GM18909 (cell line): Measurements from ENCODE around the gene OBI1.

Experiments
- ATAC-seq: cut with Tn5 transposase; IDR thresholded peaks from one replicate; pipeline ENCODE4 v1.9.1; 2021; ENCODE audit warnings: mild to moderate bottlenecking; ENCODE audit not compliant: unreplicated experiment, poor library complexity

OBI1 gene

DNA sequence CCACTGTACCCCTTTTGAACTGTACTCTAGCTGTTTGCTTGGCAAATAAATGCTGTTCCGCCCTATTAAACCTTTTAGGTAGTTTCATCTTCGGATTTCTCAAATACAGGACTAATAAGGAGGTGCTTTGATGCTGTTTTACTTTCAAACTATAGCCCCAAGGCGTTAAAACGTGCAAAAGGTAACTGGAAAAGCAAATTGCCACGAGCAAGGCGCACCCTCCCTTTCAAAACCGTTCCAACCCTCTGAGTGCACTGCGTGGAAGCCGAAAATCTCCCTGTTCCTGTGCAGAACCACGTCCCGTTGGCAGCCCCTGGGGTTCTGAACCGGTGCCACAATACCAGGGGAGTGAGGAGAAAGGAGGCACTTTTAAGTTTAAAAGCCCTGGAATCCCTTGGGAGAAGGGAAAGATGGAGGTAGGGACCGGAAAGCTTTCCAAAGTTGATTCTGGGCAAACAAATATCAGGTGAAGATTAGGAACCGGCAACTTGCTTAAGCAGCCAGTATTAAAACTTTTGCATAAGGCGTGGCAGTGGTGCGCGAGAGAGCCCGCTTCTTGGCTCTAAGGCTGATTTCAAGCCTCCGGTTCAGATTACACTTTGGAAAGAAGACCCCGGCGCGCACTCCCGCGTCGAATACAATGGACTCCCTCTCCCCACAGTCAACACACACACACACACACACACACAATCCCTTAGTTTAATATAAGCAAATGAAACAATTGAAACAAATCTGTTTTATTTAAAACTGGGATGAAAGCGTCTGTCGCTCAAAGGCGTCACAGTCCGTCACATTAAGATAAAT lies 65.1 kb downstream of the OBI1 start:
- ATAC-seq: no peak

DNA sequence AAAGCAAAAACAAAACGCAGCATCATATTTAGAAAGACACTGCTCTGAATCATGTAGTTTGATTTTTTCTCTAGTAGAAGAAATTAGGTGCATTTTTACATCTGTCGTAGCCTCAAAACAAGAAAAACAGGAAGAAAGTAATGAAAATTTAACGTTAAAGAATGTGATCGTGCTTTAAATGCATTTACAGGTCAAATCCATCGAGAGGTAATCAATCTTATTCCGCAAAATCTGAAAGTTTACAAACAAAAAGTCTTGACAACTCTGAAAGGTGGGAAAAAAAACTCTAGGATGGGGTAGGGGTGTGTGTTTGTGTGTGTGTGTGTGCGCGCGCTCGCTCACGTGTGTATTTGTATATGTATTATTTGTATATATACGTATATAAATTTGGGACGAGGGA lies 65.8 kb downstream of the OBI1 start:
- no peak for ATAC-seq

DNA sequence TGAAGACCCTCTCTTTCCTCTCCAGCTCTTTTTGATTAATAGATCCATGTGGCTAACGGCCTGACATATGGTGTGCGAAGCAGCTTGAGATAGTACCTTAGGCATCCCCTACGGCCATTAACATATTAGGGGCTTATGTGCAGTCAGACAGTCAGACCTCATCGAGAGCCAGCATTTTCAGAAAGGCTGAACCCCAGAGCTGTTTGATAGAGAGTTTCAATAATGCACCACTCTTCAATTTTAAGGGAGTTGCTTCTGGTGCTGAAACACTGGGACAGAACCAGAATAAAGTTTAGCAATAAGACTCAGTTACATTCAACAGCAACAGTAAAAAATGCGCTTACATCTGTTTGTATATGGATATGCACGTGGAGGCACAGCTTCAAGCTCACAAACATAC lies 66.4 kb downstream of the OBI1 start:
- no peak for ATAC-seq

DNA sequence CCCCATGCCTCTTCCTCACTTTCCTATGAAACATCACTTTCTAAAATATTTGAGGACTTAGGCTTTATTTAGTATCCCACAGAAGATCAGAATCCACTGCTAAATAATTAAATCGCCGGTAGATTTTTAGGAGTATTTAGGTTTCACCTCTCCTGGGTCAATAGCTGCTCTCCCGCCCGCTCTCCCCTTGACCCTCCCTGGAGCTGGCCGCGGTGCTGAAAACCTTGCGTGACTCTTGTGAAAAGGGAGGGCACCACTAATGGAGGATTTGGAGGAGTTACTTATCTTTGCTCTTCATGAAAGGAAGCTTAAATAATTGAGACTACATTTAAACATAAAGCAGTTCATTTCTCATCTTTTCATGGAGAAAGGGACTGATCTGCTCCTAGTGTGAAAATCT lies 69.7 kb downstream of the OBI1 start:
- no peak for ATAC-seq

DNA sequence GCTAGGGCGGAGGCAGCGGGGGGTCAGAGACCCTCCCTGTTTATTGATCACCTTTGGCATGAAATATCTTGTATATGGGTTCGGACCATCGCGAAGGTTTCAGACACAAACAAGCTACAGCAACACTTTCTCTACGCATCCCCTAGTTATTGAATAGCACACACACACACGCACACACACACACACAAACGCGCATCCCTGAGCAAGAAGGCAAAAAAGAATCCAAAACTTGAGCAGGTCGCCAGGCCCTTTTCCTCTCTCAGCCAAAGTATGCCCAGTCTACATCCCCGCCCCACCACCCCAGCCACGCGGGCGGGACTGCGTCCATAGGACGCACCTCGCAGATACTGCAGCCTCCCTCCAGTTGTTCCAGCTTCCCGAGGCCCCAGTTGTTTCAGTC lies 71.6 kb downstream of the OBI1 start:
- no peak for ATAC-seq

DNA sequence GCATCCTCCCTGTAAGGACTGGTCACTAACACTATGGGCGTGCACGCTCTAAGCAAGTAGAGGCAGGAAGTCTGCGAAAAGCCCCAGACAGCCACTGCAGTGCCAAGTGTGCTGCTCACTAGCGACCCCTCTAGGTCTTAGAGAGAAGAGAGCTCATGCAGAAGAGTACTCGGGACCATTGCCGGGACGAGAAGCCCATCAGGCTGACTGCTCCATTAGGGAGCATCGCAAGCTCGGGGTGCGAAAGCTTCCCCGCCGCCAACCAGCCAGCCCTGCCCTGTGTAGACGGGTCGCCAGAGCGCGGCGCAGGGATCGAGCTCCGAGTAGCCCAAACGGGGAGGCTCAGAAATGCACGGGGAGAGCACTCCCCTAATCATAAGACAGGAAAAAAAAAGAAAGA lies 72.2 kb downstream of the OBI1 start:
- ATAC-seq: no peak

DNA sequence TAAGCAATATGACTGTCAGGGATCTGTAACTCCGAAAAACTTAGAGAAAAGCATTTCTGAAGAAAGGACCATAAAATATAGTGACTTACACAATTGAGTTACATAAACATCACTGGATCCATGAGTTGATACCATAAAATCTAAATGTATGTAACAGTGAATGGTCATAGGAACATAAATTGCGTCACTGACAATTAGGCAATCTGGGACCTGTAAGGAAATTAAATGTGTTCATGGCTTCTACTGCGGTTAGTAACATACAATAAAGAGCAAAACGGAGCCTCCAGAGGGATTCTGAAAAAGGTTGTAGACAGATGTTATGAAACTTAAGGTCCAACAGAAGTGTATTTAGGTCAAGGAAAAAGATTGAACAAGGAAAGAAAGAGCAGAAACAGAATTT lies 82.7 kb downstream of the OBI1 start:
- no peak for ATAC-seq

DNA sequence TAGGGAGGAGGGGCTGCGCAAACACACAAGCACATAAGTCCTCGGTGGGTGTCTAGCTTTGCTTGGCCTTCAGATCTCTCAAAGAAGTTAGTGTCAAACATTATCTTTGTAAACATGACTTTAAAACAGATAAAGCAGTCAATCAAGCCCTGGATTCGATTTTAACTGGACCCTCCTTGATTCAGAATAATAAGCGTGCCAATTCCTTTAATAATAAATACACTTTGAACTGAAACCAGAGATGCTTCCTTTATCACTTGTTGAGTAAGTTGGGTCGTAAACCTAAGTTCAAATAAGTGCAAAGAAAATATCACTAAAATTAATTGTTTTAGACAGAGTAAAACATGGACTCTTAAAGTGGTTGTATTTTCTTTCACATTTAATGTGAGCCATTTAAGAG lies 86.5 kb downstream of the OBI1 start:
- ATAC-seq: no peak

DNA sequence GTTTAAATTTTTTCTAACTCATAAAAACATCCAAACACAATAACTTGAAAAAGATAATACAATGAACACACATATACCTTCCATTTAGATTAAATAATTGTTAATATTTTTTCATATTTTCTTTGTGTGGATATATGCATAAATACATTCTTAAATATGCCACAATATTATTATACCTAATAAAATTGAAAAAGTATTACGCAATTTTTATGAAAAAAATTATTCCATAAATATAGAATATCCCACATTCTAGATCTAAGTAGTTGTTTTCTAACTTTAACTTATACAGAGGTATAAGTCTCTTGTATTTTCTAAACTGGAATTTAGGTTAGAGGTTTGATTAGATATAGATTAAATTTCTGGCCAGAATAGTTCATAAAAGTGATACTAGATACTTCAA lies 89.9 kb downstream of the OBI1 start:
- ATAC-seq: no peak

DNA sequence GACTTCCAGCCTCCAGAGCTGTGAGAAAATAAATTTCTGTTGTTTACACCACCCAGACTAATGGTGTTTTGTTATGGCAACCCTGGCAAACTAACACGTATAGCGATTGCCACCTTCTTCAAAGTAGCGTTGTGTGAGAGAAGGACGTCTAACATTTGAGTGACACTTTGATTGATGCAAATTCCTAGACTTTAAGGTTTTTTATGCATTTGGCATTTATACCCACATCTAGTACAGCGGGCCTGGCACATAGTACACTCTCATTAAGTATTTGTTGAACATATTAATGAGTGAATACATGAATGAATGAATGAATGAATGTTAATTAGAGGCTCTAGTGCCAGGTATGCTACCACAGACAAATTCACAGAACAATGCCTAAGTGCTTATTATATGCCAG lies 92.3 kb downstream of the OBI1 start:
- ATAC-seq: no peak
